DMS153 treated with DMSO at 0.1 percent for 48 hours (cell line): Measurements from ENCODE around the gene OR10H4.
"Not testable (repeated sequence)": the region's sequence is repeated elsewhere in the genome, so short reads cannot be mapped to it uniquely, and the experiment has no call there.

Experiments used
- DNase-seq: peaks from one replicate; lab custom pipeline; 2025; ENCODE audit not compliant: unreplicated experiment; lab: John Stamatoyannopoulos, UW

OR10H4 gene

DNA sequence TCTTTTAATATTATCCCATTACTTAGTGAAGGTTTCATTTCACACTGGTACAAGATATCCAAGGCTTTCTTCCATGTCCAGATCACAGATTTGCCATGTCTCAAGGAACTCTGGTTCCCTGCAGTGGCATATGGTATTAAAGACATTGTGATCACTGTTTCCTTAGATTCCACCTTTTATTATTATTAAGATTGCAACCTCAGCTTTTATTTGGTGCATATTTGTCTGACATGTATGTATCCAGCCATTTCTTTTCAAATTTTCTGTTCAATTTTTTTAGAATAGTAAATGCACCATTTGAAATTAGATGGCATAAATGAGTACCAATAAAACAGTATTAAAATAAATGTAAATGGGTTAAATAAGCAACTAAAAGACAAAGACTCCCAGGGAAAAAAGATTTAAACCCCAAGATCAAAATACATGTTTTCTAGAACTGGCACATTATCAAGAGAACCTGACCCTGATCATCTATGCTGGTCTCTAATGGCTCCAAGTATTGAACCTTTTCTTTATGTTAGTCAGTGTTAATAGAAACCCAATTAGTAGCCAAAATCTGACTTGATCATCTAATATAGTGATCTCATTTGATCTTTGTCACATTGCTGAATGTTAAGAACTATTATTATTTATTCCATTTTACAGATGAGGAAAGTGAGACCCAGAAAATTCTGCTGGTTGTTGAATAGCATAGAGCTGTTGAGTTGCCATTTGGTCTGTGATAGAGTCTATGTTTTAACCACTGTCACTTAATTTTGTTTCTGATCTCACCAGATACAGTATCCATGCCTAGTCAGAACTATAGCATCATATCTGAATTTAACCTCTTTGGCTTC, at the start of gene OR10H4:
TSS of gene OR10H4 (plus strand) at position 786 of the 836 bp plus-strand sequence. CDS start at position 786, 0 bp downstream.
- no peak for DNase-seq

DNA sequence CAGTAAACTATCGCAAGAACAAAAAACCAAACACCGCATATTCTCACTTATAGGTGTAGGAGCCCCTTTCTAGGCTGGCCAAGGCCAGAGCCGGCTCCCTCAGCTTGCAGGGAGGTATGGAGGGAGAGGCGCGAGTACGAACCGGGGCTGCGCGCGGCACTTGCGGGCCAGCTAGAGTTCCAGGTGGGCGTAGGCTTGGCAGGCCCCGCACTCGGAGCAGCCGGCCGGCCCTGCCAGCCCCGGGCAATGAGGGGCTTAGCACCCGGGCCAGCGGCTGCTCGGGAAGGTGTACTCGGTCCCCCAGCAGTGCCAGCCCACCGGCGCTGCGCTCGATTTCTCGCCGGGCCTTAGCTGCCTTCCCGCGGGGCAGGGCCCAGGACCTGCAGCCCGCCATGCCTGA, 49.2 kb upstream of the OR10H4 start:
- not testable (repeated sequence) for DNase-seq

DNA sequence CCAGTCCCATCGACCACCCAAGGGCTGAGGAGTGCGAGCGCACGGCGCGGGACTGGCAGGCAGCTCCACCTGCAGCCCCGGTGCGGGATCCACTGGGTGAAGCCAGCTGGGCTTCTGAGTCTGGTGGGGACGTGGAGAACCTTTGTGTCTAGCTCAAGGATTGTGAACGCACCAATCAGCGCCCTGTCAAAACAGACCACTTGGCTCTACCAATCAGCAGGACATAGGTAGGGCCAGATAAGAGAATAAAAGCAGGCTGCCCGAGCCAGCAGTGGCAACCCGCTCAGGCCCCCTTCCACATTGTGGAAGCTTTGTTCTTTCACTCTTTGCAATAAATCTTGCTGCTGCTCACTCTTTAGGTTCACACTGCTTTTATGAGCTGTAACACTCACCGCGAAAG, 48.8 kb upstream of the OR10H4 start:
- DNase-seq = not testable (repeated sequence)

- no peak for DNase-seq
Measured at GRCh38 chr19:15900504-15900903, 48.3 kb upstream of the OR10H4 start.

DNA sequence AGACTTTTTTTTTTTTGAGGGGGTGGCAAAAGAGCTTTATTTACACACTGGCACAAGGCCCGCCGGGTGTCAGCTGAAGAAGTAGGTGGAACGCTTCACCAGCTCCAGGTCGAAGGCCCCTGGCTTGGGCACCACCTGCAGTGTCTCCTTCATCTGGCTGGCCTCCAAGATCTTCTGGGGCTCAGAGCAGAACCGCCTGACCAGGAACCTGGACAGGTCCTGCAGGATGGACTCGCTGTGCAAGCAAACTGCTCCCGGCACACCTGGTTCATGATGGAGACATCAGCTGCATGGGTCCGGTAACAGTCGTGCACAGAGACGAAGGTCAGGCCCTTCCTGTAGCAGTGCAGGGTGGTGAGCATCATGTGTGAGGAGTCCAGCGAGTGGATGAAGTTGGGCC, 46.6 kb upstream of the OR10H4 start:
- DNase-seq = no peak

DNA sequence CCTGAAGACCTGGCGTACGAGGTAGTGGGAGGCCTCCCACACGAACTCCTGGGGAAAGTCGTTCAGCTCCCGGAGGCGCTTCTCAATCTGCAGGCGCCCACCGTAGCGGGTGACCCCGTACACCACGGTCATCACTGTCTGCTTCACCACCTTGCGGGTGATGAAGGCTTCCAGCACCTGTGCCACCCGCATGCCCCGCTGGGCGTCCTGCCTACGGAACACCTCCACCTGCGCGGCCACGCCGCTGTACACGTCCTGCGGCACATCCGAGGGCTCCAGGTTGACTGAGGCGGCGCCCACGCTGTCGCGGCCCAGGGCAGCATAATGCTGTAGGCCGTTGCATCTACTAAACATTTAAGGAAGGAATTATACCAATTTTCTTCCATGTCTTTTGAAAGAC, 45.9 kb upstream of the OR10H4 start:
- not testable (repeated sequence) for DNase-seq

- no peak for DNase-seq
Measured at GRCh38 chr19:15905026-15905425, 43.8 kb upstream of the OR10H4 start.

- DNase-seq = no peak
Measured at GRCh38 chr19:15911599-15912235, 37.1 kb upstream of the OR10H4 start.

DNA sequence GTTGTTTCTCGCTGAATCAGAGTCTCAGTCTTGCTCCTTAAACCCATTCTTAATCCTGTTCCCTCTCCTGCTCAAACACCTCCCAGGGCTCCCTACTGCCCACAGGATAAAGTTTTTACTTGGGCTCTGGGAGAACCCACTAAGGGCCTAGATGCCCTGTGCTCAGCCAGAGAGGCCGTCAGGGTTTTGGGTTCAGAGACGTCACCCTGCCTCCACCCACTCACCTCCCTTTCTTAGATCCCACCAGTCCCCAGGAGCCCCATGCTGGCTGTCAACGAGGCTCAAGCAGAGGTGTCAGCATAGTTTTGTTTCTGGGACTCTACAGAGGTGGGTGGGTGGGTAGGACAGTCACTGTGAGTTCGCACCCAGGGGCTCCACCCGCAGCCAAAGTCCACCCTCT, 35.4 kb upstream of the OR10H4 start:
- DNase-seq = no peak

DNA sequence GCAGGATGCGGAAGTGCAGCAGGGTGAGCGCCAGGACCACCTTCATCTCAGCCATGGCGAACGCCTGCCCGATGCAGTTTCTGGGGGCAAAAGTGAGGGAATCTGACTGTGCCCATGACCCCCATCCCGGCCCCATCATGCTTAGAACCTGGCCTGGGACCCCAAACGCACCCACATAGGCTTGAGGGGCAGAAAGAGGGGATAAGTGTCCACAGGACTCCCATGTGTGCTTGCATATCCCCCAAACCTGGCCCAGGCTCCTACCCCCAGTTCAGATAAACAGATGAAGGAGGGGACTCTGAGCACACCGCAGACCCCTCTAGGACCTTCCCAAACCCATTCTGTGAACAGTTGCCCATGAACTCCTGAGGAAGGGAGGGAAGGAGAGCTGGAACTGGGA, 35.0 kb upstream of the OR10H4 start:
- no peak for DNase-seq

GRCh38 chr19:15915109-15915508, 33.7 kb upstream of the OR10H4 start:
- DNase-seq = no peak

GRCh38 chr19:15919243-15919642, 29.6 kb upstream of the OR10H4 start:
- no peak for DNase-seq

DNA sequence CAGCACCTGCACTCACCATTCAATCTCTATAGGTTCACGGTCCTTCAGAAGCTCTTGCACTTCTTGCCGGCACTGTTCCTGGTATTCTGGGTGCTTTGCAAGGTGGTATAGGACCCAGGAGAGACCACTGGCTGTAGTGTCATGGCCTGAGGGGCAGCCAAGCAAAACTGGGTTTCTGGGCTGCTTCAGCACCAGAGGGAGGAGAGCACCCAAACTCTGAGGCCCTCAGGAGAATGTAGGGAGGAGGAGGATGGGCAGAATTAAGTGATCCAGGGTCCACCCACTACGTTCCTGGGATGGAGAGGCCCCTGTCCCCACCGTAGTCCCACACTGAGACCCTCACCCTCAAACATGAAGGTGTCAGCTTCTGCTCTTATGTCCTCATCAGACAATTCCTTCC, 26.8 kb upstream of the OR10H4 start:
- no peak for DNase-seq

- no peak for DNase-seq
Measured at GRCh38 chr19:15923702-15924101, 25.1 kb upstream of the OR10H4 start.

DNA sequence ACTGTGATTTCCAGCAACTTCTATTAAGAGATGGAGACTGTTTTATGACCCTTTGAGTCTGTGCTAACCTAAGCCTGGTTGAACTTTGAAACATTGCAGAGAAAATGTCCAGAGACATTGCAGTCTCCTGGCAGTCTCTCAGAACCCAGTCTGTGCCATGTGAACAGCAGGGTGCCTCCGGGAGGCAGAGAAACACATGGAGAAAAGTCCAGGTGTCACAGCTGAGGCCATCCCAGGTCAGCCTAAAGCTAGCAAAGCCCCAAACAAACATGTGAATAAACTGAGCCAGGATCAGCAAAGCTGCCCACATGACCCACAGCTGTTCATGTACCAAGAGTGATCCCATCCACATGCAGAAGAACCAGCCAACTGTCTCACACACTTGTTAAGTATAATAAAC, 22.3 kb upstream of the OR10H4 start:
- DNase-seq = no peak

DNA sequence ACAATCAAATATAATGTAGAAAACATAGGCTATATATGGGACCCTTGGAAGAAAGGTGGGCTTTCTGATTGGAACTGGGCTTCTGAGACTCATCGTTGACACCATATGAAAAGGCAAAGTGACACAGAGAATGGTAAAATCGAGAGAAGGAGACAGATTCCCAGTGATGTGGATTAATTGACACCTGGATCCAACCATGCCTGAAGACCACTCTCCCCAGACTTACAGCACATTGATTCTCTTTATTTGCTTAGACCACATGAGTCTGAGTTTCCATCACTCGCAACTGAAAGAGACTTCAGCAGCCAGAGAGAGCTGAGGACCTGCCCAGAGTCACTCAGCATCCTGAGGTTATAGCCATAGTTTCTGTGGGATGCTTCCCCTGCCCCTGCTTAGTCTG, 20.5 kb upstream of the OR10H4 start:
- no peak for DNase-seq

DNA sequence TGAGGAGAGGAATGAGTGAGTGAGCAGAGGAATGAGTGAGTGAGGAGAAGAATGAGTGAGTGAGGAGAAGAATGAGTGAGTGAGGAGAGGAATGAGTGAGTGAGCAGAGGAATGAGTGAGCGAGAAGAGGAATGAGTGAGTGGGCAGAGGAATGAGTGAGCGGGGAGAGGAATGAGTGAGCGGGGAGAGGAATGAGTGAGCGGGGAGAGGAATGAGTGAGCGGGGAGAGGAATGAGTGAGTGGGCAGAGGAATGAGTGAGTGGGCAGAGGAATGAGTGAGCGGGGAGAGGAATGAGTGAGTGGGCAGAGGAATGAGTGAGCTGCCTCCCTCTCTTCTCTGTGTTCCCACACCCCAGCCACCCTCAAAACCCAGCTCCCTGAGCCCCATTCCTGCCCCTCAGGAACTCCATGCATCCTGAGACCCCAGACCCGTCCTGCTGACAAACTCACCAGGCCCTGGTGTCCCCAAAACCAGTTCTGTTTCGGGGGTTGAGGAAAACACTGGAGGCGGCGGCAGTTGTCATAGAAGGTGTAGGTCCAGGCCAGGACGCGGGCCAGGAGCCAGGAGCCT, 15.0 kb upstream of the OR10H4 start:
- not testable (repeated sequence) for DNase-seq

- peak; percentile 29 for DNase-seq
Measured at GRCh38 chr19:15934332-15935078, 14.3 kb upstream of the OR10H4 start, which contains the start of gene CYP4F11. CYP4F11 (minus strand) TSS chr19:15934529; CDS start chr19:15934408, 121 bp downstream.

- no peak for DNase-seq
Measured at GRCh38 chr19:15935167-15935702, 13.6 kb upstream of the OR10H4 start.

DNA sequence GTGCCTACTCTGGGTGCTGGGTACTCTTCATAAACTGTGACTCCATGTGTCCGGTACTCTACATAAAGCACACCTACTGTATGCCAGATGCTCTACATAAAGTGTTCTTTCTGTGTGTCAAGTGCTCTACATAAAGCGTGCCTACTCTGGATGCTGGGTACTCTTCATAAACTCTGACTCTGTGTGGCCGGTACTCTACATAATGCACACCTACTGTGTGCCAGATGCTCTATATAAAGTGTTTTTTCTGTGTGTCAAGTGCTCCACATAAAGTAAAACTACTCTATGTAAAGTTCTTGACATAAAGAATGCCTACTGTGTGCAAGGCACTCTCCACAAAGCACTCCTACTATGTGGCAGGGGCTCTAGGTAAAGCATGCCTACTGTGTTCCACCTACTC, 12.6 kb upstream of the OR10H4 start:
- DNase-seq = no peak

GRCh38 chr19:15936950-15937349, 11.9 kb upstream of the OR10H4 start:
- no peak for DNase-seq
